Panc1 (cell line): ENCODE results near the gene SFTA2. TPM values are rescaled to one million over a fixed set of nuclear protein-coding genes. Genes with fewer than 3 reads are reported as not detected.

Experiments used
- ATAC-seq: fragments of 200-7000 bp; cut with Tn5 transposase; 2 replicates; pipeline ENCODE4 v1.9.1; 2020; ENCODE audit warnings: mild to moderate bottlenecking, moderate library complexity
- BruUV-seq: library from RNA; stranded (reverse); fragments of 400-500 nt; replicated peaks from 2 replicates; lab custom pipeline; 2021; lab: Mats Ljungman, UMichigan
- CTCF ChIA-PET: fragments of 300-600 bp; sonication (Branson Sonifier 250); formaldehyde crosslinking; loops from one replicate; lab custom pipeline; 2022; ENCODE audit warnings: antibody characterized with exemption; lab: Charles Lee
- POLR2A ChIA-PET: fragments of 300-600 bp; sonication (Branson Sonifier 250); formaldehyde crosslinking; loops from one replicate; lab custom pipeline; 2022; ENCODE audit warnings: antibody characterized with exemption; lab: Charles Lee
- DNase-seq: peaks from one replicate; pipeline ENCODE4 v3.0.0-alpha.2; 2010; ENCODE audit warnings: low read depth, low spot score
- H3K27ac ChIP-seq: 2 replicates; pipeline ENCODE4 v1.5.1; 2011; ENCODE audit warnings: mild to moderate bottlenecking, low read length, inconsistent platforms
- H3K27me3 ChIP-seq: fragments of 200-500 bp; sonication (Bioruptor generic); 2 replicates; pipeline ENCODE4 v1.6.0; 2014; ENCODE audit warnings: low read length, inconsistent platforms; ENCODE audit not compliant: control insufficient read depth, insufficient read depth
- H3K36me3 ChIP-seq: fragments of 200-500 bp; sonication (Bioruptor generic); 2 replicates; pipeline ENCODE4 v1.5.1; 2014; ENCODE audit warnings: inconsistent platforms, mild to moderate bottlenecking, low read length, moderate library complexity; ENCODE audit not compliant: control insufficient read depth, insufficient read depth
- H3K4me1 ChIP-seq: 2 replicates; pipeline ENCODE4 v1.5.1; 2011; ENCODE audit warnings: inconsistent platforms, mild to moderate bottlenecking, low read length, moderate library complexity; ENCODE audit not compliant: control insufficient read depth, insufficient read depth
- H3K4me3 ChIP-seq, 2 experiments: 2 replicates each; pipeline ENCODE4 v1.5.1; 2011 to 2012; ENCODE audit warnings: low read depth in 2 of 2, low read length in 2 of 2, mild to moderate bottlenecking in 2 of 2, inconsistent platforms in 1 of 2, moderate library complexity in 1 of 2
- H3K9me3 ChIP-seq: fragments of 200-500 bp; sonication (Bioruptor generic); 2 replicates; pipeline ENCODE4 v1.5.1; 2014; ENCODE audit warnings: low read depth, mild to moderate bottlenecking, inconsistent platforms, low read length, moderate library complexity; ENCODE audit not compliant: control insufficient read depth, insufficient read depth
- CTCF ChIP-seq: fragments of 450-650 bp; IDR thresholded peaks from 2 replicates; pipeline ENCODE4 v1.5.1; 2017; ENCODE audit warnings: mild to moderate bottlenecking
- POLR2AphosphoS5 ChIP-seq: IDR thresholded peaks from 2 replicates; pipeline ENCODE4 v1.6.1; 2012; ENCODE audit warnings: mild to moderate bottlenecking, low read depth, low read length, moderate library complexity
- REST ChIP-seq, 2 experiments: IDR thresholded peaks; 2 replicates each; pipeline ENCODE4 v1.6.1; 2011 to 2012; ENCODE audit warnings: low read depth in 2 of 2, control low read depth in 1 of 2, low read length in 1 of 2, mild to moderate bottlenecking in 1 of 2, moderate library complexity in 1 of 2; ENCODE audit not compliant: insufficient read depth in 1 of 2
- SIN3A ChIP-seq: IDR thresholded peaks from 2 replicates; pipeline ENCODE4 v1.6.1; 2012; ENCODE audit warnings: low read depth, mild to moderate bottlenecking, low read length, moderate library complexity, borderline replicate concordance; ENCODE audit not compliant: insufficient read depth
- TCF7L2 ChIP-seq: IDR thresholded peaks from 2 replicates; pipeline ENCODE4 v1.6.1; 2011; ENCODE audit warnings: mild to moderate bottlenecking, low read depth, low read length, inconsistent platforms
- in situ Hi-C: cut with HindIII; loops from 2 replicates; pipeline ENCODE4 v1.10.0; 2016; ENCODE audit warnings: low sequenced_read_pairs, low pct_unique_long_range_greater_than_20kb
- intact Hi-C: fragments of 100-400 bp; cut with micrococcal nuclease; formaldehyde crosslinking; loops from one replicate; pipeline ENCODE4 v1.10.0; 2022; ENCODE audit not compliant: unreplicated experiment
- total RNA-seq: library from RNA; stranded (reverse); gene quantifications from one replicate; pipeline ENCODE4 v1.2.1, GENCODE V29; 2021; ENCODE audit not compliant: unreplicated experiment

Gene SFTA2
- total RNA-seq, 1 experiment from 2014 or later, result not detected

- CTCF ChIA-PET, result no interaction called here
Measured at GRCh38 chr6:30901436-30901835, 30.5 kb downstream of the SFTA2 start.

DNA sequence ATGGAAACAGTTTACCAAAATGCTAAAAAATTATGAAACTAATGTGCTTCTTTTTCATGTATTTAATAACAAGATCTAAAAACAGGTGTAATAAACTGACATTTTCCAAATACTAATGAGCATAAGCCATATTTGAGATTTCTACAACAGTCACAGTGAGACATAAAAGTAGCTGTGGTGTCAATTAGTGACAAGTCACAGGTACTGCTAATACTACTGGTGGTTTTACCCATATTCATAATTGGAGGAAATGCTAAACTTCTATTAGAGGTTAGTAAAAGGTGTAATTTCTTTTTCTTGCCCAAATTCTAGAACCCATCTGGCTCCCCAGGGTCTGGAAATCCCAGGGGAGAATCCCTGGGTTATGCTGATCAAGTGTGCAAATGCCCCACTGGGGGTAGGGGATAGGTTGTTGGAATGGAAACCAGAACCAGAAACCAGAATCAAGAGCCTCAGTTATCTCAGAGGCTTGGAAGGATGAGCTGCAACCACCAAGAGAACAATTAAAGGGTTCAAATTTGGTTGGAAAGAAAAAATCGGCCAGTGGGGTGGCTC lies 31.0 kb downstream of the SFTA2 start:
- TF ChIP-seq POLR2AphosphoS5 (no peak), TCF7L2 (no peak), REST (IDR thresholded peaks at IDR 0.05; ENCODE audit: insufficient read depth in 1 of 2, low read depth in 2 of 2, low read length in 1 of 2) (no peak), SIN3A (no peak), CTCF (no peak)
- POLR2A ChIA-PET, result interaction anchor here (0.6 kb wide), 1 partner anchor 179 kb away, joined by 3 read pairs; no protein-coding TSS in a partner anchor
- H3K4me3 ChIP-seq, result no peak overlapping the region
- no peaks in the 10 kb centered on the region for H3K4me1 ChIP-seq
- ATAC-seq, result no peak
- no peak overlapping the region for H3K27ac ChIP-seq
- DNase-seq, result no peak
- no peaks in the 10 kb centered on the region for H3K27me3 ChIP-seq
- CTCF ChIA-PET, result no interaction called here
- no peaks in the 10 kb centered on the region for H3K36me3 ChIP-seq
- H3K9me3 ChIP-seq, result no peaks in the 10 kb centered on the region
- intact Hi-C loops, result no loop called here
- in situ Hi-C loops, result no loop called here
- BruUV-seq, result no TSS peak

More at GRCh38 chr6:30901436-30901835, 30.5 kb downstream of the SFTA2 start:
- Histone ChIP-seq H3K27me3 (no peaks in the 10 kb centered on the region), H3K4me1 (no peaks in the 10 kb centered on the region), H3K9me3 (no peaks in the 10 kb centered on the region), H3K36me3 (no peaks in the 10 kb centered on the region), H3K4me3 (no peak overlapping the region), H3K27ac (no peak overlapping the region)
- DNase-seq (no peak), ATAC-seq (no peak)
- intact Hi-C loops (no loop called here), in situ Hi-C loops (no loop called here)
- BruUV-seq, result no TSS peak
- TF ChIP-seq TCF7L2 (no peak), REST (IDR thresholded peaks at IDR 0.05; ENCODE audit: insufficient read depth in 1 of 2, low read depth in 2 of 2, low read length in 1 of 2) (no peak), POLR2AphosphoS5 (no peak), CTCF (no peak), SIN3A (no peak)
- POLR2A ChIA-PET, result interaction anchor here (0.6 kb wide), 1 partner anchor 161 kb away, joined by 6 read pairs; no protein-coding TSS in a partner anchor
